GM21526 (cell line): ENCODE data around the gene ARF1.

Source experiments
- ATAC-seq: cut with Tn5 transposase; IDR thresholded peaks from one replicate; pipeline ENCODE4 v1.9.1; 2021; ENCODE audit warnings: moderate library complexity; ENCODE audit not compliant: unreplicated experiment, low FRiP score

The ARF1 gene

GRCh38 chr1:228048659-228049298, 33.7 kb upstream of the ARF1 start:
- no peak for ATAC-seq

DNA sequence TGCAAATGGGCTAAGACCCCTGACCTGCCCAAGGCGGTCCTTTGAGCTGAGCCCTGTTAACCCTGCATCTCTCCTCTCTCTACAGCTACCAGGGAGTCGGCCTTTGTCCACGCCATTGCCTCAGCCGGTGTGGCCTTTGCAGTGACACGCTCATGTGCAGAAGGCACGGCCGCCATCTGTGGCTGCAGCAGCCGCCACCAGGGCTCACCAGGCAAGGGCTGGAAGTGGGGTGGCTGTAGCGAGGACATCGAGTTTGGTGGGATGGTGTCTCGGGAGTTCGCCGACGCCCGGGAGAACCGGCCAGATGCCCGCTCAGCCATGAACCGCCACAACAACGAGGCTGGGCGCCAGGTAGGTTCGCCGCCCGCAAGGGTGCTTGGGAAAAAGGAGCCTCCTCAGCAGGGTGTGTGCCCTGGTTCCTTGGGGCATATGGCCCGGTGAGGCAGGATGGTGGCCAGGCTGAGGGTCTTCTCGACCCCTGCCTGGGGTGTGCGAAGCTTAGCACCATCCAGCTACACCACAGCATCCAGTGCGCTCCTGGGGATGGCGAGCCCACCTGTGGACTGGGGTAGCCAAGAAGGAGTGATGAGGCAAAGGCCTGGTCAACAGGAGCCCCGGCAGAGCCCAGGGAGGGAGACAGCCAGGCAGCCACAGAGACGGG, 31.8 kb upstream of the ARF1 start:
- ATAC-seq, result no peak

DNA sequence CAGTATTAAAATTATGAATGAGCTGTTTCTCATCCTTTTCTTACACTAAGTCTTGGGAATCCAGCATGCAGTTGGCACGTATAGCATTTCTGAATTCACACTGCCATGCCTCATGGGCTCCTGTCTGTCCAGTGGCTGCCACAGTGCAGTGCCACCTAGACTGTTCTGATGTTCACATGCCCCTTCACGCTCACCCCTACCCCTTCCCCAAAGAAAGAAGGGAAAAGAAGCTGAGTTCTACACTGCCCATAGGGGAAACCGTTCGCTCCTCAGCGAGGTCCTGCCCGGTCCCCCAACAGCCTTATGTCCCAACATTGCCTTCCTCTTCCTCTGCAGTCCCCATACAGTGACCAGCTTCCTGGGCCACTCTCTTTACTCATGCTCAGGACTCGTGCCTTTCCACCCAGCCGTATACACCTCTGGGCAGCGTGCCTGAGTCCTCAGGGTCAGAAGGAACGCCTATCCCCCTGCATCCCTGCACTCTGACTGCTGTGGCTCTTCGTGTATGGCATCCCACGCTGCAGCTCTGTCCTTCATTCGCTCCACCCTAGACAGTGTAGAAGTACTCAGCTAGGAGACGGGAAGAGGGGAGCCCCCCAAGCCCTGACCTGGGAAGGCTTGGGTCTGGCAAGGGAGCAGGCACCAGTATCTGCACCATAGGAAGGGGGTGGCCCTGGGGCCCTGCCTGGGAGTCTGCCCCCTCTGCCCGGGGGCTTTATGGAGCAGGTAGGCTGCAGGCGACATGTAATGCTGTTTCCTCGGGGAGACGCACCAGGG, 24.1 kb upstream of the ARF1 start:
- no peak for ATAC-seq

DNA sequence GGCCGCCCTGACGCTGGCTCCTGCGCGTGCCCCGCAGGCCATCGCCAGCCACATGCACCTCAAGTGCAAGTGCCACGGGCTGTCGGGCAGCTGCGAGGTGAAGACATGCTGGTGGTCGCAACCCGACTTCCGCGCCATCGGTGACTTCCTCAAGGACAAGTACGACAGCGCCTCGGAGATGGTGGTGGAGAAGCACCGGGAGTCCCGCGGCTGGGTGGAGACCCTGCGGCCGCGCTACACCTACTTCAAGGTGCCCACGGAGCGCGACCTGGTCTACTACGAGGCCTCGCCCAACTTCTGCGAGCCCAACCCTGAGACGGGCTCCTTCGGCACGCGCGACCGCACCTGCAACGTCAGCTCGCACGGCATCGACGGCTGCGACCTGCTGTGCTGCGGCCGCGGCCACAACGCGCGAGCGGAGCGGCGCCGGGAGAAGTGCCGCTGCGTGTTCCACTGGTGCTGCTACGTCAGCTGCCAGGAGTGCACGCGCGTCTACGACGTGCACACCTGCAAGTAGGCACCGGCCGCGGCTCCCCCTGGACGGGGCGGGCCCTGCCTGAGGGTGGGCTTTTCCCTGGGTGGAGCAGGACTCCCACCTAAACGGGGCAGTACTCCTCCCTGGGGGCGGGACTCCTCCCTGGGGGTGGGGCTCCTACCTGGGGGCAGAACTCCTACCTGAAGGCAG, 23.4 kb upstream of the ARF1 start:
- peak; percentile 22 for ATAC-seq

GRCh38 chr1:228059634-228060457, 22.7 kb upstream of the ARF1 start:
- ATAC-seq, result peak; percentile 45

- no peak for ATAC-seq
Observed at GRCh38 chr1:228060458-228061190, 21.9 kb upstream of the ARF1 start.

DNA sequence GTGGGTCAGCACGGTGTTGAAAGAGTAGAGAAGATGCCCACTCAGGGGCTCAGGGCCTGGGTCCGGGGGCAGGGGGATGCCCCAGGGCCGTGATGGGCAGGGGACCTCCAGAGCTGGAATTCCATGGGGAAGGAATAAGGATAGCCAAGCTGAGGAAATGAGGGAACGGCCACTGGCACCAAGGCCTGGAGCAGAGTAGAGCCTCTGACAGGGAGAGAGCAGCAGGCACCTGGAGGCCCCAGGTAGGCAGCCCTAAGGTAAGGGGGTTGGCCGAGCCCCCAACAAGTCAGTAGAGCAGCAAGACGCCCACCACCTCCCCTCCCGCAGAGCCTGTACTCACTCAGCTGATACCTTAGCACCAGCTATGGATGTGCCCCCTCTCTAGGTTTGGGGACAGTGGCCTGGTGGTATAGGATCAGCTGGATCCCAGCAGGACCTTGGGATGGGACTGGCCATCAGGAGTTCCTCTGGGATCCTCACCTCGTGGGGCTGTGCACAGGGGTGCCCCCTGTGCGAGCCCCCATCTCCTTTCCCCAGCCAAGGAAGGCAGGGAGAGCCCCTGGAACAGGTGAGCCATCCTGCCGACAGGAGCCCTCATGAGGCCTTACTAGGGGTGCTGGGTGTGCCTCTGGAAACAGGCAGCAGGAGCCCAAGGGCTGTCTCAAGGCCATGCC, 21.0 kb upstream of the ARF1 start:
- ATAC-seq, result no peak

DNA sequence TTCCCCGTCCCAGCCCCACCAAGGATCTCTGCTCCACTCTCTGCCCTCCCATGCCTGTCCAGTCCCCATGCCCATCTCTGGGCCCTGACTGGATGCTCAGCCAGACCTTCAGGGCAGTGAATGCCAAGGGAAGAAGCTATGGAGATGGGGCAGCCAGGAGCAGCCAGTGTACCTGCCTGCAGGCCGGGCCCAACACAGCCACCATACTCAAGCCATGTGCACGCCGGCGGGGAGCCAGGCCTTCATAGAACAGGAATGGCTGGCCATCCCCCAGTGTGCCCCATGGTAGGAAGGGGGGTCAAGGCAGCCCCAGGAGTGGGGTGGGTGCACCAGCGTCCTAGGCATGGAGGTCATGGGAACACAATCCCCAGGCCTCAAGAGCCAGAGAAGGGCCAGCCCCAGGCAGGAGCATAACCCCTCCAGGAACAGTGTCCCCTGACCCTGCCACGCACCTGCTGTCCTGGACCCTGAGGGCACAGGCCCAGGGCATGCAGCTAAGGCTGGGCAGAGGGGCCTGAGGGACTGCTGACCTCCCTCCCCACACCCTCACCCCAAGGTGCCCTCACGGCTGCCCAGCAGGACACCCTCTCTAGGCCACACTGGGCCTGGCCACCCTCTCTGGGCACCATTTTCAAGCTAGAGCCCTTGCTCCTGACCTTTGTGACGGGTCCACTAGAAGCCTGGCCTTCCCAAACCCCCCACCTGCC, 20.3 kb upstream of the ARF1 start:
- no peak for ATAC-seq

- no peak for ATAC-seq
Observed at GRCh38 chr1:228062812-228063211, 19.7 kb upstream of the ARF1 start.

DNA sequence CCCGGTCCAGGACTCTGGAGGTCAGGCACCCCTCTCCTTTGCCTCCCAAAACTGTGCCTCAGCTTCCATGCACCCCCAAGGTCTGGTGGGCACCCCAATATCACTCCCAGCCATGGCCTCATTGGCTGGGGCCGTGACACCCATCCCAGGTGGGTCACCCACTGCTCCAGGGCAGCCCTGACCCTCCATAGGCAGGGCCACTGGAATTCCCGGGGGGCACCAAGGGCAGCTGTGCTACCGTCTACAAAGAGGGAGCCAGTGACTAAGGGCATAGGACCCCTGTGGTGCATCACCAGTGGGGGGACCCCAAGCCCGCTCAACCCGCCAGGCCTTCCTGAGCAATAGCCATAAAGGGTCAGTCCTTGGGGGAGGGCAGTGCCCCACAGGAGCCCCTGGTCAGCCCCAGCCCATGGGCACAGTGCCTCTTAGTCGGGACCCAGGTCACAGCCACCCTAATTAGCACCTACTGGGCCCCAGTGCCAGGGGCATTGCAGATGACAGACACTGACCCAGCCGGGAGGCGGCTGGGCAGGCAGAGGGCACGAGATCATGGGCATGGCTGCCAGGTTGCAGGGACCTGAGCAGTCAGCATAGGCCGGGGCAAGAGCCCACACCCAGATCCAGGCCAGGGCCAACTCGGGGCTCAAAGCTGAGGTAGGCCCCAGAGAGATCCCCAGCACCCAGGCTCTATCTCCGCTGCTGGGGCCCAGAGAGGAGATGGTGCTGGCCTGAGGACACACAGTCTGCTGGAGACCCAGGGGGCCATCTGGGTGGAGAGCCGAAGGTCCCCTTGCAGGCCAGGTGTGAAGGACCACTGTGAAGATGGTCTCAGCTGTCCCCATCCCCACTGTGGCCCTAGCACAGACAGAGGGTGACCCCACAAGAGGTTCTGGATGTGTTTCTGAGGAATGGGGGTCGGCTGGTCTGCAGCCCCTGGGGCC, 19.0 kb upstream of the ARF1 start:
- no peak for ATAC-seq

DNA sequence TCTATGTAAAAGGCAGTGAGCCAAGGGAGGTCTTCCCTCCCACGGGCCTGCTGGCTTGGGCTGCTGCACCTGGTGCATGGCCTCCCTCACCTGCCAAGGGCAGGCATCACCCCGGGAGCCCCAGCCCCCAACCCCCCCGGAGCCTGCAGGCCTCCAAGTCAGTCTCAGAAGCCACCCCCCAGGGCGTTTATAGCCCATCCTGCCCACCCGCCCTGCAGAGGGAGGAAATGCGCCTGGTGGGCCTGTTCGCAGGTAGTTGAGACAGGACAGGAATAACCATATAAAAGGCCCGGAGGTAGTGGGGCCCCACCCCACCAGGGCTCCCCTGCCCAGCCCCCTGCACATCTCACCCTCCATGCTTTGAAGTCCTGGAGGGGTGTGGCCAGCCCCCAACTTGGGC, 18.2 kb upstream of the ARF1 start:
- ATAC-seq, result no peak

GRCh38 chr1:228064741-228065542, 17.6 kb upstream of the ARF1 start:
- no peak for ATAC-seq

DNA sequence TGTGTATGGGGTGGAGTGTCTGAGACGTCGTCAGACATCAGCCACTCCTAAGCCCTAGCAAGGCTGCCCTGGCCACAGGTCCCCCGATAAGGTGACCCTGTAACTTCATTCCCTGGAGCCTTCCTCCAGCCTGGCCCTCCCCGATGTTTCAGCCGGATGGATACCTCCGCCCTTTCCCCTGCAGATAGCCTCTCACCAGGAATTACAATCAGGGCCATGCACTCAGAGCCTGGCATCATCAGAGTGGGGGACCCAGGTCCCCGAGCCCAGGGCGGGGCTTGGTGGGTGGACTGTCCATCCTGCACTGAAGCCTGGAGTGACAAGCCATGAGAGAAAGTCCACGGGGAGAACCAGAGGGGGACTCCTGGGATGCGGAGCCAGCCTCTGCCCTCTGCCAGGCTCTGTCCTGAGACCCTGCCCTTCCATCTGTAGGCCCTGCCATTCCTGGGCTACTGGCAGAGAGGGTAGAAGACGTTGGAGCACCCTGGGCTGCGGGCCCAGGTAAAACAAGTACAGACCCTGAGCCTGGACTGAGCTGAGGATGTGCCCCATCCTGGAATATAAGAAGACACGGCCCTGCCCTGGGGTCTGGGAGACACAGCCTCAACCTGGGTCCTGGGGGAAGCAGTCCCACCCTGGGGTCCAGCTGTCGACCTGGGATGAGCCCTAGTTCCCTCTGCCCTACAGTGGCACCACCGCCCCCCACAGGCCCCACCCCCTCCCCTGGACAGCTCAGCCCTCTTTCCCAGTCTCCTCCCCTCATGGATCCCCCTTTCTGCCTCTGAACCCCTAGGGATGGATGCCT, 16.8 kb upstream of the ARF1 start:
- no peak for ATAC-seq

- ATAC-seq, result no peak
Observed at GRCh38 chr1:228066416-228066815, 16.1 kb upstream of the ARF1 start.

DNA sequence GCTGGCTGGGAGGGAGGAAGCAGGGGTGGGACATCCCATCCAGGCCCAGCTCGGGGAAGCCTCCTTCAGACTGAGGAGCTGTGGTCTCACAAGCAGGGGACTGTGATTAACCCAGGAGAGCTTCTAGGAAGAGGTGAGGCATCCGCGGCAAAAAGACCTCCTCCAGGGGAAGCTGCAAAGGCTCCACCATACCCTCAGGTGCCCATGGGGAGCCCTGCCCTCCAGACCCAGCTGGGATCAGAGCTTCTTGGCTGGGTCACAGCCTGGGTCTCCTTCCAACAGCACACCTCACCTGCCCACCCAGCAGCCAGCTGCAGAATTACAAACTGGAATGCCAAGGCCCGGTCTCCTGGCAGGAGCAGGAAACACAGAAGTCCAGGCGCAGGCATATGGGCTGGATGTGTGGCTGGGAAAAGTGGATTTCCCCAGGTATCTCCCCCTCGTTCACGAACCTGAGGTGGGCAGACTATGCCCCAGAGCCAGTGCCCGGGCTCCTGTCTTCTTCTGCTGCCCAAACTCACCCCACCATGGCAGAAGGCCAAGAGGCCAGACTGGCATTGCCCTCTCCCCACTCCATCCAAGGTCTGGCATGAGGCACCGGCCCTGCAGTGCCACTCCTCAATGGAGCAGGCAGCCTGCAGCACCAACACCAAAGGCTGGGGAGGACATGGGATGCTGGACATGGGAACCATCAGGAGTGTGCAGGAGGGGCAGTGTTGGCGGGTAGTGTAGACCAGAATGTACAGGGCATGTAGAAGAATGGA, 15.4 kb upstream of the ARF1 start:
- no peak for ATAC-seq
